ENCODE results near the gene PCDH11Y. TPM values are rescaled to one million over a fixed set of nuclear protein-coding genes. Genes with fewer than 3 reads are reported as not detected.
"Not testable (repeated sequence)": the region's sequence is repeated elsewhere in the genome, so short reads cannot be mapped to it uniquely, and the experiment has no call there.

Gene PCDH11Y, protein sequence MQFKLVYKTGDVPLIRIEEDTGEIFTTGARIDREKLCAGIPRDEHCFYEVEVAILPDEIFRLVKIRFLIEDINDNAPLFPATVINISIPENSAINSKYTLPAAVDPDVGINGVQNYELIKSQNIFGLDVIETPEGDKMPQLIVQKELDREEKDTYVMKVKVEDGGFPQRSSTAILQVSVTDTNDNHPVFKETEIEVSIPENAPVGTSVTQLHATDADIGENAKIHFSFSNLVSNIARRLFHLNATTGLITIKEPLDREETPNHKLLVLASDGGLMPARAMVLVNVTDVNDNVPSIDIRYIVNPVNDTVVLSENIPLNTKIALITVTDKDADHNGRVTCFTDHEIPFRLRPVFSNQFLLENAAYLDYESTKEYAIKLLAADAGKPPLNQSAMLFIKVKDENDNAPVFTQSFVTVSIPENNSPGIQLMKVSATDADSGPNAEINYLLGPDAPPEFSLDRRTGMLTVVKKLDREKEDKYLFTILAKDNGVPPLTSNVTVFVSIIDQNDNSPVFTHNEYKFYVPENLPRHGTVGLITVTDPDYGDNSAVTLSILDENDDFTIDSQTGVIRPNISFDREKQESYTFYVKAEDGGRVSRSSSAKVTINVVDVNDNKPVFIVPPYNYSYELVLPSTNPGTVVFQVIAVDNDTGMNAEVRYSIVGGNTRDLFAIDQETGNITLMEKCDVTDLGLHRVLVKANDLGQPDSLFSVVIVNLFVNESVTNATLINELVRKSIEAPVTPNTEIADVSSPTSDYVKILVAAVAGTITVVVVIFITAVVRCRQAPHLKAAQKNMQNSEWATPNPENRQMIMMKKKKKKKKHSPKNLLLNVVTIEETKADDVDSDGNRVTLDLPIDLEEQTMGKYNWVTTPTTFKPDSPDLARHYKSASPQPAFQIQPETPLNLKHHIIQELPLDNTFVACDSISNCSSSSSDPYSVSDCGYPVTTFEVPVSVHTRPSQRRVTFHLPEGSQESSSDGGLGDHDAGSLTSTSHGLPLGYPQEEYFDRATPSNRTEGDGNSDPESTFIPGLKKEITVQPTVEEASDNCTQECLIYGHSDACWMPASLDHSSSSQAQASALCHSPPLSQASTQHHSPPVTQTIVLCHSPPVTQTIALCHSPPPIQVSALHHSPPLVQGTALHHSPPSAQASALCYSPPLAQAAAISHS (N-terminal part only)
- total RNA-seq = 10 to 100 TPM in 1 of 2 donors, under 1 TPM in 1; 0.13 to 10.7 TPM
- polyA plus RNA-seq (2013, experiment 1 of 2) = 4.1 TPM
- 2.6 TPM for polyA plus RNA-seq (2013, experiment 2 of 2)
- long read RNA-seq, experiment 1, partial matches to known transcripts = 3 of 6 reads
- long read RNA-seq, experiment 1, other reads (novel, unspliced or antisense) = 3 of 6 reads
- long read RNA-seq, experiment 2, partial matches to known transcripts = 2 of 10 reads
- long read RNA-seq, experiment 2, other reads (novel, unspliced or antisense) = 8 of 10 reads
- long read RNA-seq, experiment 3 = 0 reads
- long read RNA-seq, experiment 4, partial matches to known transcripts = 0 of 1 reads
- long read RNA-seq, experiment 4, other reads (novel, unspliced or antisense) = 1 of 1 reads

DNA sequence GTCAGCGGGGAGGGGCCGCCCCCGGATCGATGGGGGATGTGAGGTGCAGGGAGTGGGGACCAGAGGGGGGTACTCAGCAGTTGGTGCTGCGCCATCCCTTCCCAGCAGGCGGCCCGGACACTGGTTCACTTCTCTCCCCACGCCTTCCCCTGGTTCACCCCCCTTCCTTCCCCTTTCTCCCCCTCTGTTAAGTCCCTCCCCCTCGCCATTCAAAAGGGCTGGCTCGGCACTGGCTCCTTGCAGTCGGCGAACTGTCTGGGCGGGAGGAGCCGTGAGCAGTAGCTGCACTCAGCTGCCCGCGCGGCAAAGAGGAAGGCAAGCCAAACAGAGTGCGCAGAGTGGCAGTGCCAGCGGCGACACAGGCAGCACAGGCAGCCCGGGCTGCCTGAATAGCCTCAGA lies at the start of gene PCDH11Y:
TSS of gene PCDH11Y (plus strand) at position 240 of the 400 bp plus-strand sequence. CDS start 56,804 bp downstream, outside the sequence.
- H3K27ac ChIP-seq (ENCODE audit: low read depth, low read length); H3K36me3 Mint-ChIP-seq (ENCODE audit: low read depth); H3K4me3 Mint-ChIP-seq; H3K27me3 Mint-ChIP-seq (ENCODE audit: insufficient read depth); H3K27ac Mint-ChIP-seq; DNase-seq; H3K4me1 ChIP-seq (ENCODE audit: control insufficient read depth, insufficient read depth, low read length); H3K36me3 ChIP-seq (ENCODE audit: control insufficient read depth, insufficient read depth, low read length); H3K9me3 Mint-ChIP-seq; H3K9ac ChIP-seq (ENCODE audit: extremely low read depth, low read length, poor library complexity, severe bottlenecking); H3K9me3 ChIP-seq (ENCODE audit: control insufficient read depth, low read length); H3K4me1 Mint-ChIP-seq: not testable (repeated sequence)
- Histone ChIP-seq H3K4me3 (ENCODE audit: low read length) (peak within 1 kb of the TSS; percentile 73), H3K27me3 (ENCODE audit: control insufficient read depth, insufficient read depth, low read length, poor library complexity, severe bottlenecking) (peaks cover 18% of the 10 kb centered on the region)
- no CpG with 5 or more reads among the region's 21 CpGs for WGBS, 2 experiments (ENCODE audit: insufficient coverage in 1 of 2, insufficient read length in 1 of 2)

DNA sequence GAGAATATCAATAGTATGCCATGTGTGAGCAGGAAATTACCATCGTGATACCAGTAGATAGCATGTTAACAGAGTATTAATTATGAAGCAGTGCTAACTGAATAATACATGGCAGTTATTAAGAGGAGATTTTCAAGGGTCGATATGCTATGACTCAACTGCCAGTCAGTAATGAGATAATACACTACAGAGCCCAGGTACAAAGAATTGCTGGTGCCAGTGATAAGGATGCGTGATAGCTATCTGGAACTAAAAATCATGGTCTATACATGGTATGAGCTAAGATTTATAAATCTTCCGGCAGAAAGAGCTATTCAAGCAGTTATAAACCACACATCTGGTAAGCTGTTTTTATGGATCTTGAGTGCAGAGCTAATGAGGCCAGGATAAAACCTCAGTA lies 32.2 kb upstream of the PCDH11Y start:
- H3K9ac ChIP-seq (ENCODE audit: extremely low read depth, low read length, poor library complexity, severe bottlenecking); H3K4me1 ChIP-seq (ENCODE audit: control insufficient read depth, insufficient read depth, low read length); H3K27me3 Mint-ChIP-seq (ENCODE audit: insufficient read depth); H3K27ac ChIP-seq (ENCODE audit: low read depth, low read length); DNase-seq; H3K9me3 ChIP-seq (ENCODE audit: control insufficient read depth, low read length); H3K27me3 ChIP-seq (ENCODE audit: control insufficient read depth, insufficient read depth, low read length, poor library complexity, severe bottlenecking); H3K27ac Mint-ChIP-seq; H3K36me3 ChIP-seq (ENCODE audit: control insufficient read depth, insufficient read depth, low read length); H3K36me3 Mint-ChIP-seq (ENCODE audit: low read depth); H3K4me3 ChIP-seq (ENCODE audit: low read length); H3K9me3 Mint-ChIP-seq; H3K4me1 Mint-ChIP-seq; H3K4me3 Mint-ChIP-seq: not testable (repeated sequence)
- WGBS, 2 experiments (ENCODE audit: insufficient coverage in 1 of 2, insufficient read length in 1 of 2) = no CpG with 5 or more reads among the region's 4 CpGs

DNA sequence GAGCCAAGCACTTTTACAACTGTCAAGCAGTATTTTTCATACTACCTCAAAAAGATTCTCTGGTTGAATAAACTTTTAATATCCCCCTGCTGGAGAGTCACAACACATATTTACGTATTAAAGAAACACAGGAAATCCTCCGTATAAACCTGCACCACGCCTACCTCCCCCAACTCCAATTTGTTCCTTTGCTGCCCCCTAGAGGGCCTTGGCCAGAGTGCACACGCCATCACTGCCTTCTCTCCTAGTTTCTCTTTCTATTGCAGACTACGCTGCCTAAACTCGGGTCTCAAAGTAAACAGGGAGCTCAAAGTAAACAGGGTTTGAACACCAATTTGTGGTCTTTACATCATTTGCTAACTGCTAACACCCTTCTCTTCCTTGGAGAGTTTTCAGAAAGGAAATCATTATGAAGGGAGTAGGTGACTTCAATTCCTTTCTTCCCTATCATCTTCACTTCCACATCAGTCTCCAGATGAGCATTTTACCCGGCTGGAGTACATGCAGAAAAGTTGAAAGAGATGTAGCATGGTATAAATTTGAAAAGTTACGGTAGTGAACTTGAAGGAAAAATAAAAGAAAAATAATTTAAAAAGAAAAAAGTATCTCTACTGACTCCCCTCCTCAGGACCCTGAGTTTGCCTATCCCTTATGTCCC lies 8.2 kb upstream of the PCDH11Y start:
- H3K4me1 ChIP-seq (ENCODE audit: control insufficient read depth, insufficient read depth, low read length); H3K9me3 ChIP-seq (ENCODE audit: control insufficient read depth, low read length); H3K27me3 ChIP-seq (ENCODE audit: control insufficient read depth, insufficient read depth, low read length, poor library complexity, severe bottlenecking); H3K36me3 Mint-ChIP-seq (ENCODE audit: low read depth); DNase-seq; H3K4me3 ChIP-seq (ENCODE audit: low read length); H3K9me3 Mint-ChIP-seq; H3K4me1 Mint-ChIP-seq; H3K27ac Mint-ChIP-seq; H3K27ac ChIP-seq (ENCODE audit: low read depth, low read length); H3K27me3 Mint-ChIP-seq (ENCODE audit: insufficient read depth); H3K4me3 Mint-ChIP-seq; H3K9ac ChIP-seq (ENCODE audit: extremely low read depth, low read length, poor library complexity, severe bottlenecking); H3K36me3 ChIP-seq (ENCODE audit: control insufficient read depth, insufficient read depth, low read length): not testable (repeated sequence)
- no CpG with 5 or more reads among the region's 8 CpGs for WGBS, 2 experiments (ENCODE audit: insufficient coverage in 1 of 2, insufficient read length in 1 of 2)

DNA sequence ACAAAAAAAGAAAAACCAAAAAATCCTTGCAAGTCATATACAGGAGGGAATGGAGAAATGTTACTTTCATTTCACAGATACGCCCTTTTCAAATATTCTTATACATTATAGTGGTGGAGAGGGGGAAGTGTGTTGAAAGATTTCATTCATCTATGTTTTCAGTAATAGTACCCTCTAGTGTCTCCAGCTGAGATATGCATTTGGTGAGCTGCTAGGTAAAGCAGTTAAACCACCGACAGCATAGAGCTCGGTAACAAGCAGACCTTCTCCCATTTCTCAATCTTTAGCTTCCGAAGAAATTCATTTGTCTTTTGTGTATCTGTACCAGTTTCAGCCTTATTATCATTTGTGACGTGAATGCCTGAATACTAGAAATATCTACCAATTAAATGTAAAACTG lies 5.2 kb upstream of the PCDH11Y start:
- not testable (repeated sequence) for H3K27me3 Mint-ChIP-seq (ENCODE audit: insufficient read depth); H3K36me3 ChIP-seq (ENCODE audit: control insufficient read depth, insufficient read depth, low read length); H3K4me3 ChIP-seq (ENCODE audit: low read length); H3K9ac ChIP-seq (ENCODE audit: extremely low read depth, low read length, poor library complexity, severe bottlenecking); H3K9me3 ChIP-seq (ENCODE audit: control insufficient read depth, low read length); H3K27ac Mint-ChIP-seq; H3K27ac ChIP-seq (ENCODE audit: low read depth, low read length); H3K4me1 Mint-ChIP-seq; DNase-seq; H3K4me1 ChIP-seq (ENCODE audit: control insufficient read depth, insufficient read depth, low read length); H3K4me3 Mint-ChIP-seq; H3K36me3 Mint-ChIP-seq (ENCODE audit: low read depth); H3K9me3 Mint-ChIP-seq
- H3K27me3 ChIP-seq (ENCODE audit: control insufficient read depth, insufficient read depth, low read length, poor library complexity, severe bottlenecking) = peaks cover 11% of the 10 kb centered on the region
- WGBS, 2 experiments (ENCODE audit: insufficient coverage in 1 of 2, insufficient read length in 1 of 2) = 64% methylated on average over 3 of the region's 5 CpGs; no CpG with 5 or more reads in 1 of the 2 experiments

DNA sequence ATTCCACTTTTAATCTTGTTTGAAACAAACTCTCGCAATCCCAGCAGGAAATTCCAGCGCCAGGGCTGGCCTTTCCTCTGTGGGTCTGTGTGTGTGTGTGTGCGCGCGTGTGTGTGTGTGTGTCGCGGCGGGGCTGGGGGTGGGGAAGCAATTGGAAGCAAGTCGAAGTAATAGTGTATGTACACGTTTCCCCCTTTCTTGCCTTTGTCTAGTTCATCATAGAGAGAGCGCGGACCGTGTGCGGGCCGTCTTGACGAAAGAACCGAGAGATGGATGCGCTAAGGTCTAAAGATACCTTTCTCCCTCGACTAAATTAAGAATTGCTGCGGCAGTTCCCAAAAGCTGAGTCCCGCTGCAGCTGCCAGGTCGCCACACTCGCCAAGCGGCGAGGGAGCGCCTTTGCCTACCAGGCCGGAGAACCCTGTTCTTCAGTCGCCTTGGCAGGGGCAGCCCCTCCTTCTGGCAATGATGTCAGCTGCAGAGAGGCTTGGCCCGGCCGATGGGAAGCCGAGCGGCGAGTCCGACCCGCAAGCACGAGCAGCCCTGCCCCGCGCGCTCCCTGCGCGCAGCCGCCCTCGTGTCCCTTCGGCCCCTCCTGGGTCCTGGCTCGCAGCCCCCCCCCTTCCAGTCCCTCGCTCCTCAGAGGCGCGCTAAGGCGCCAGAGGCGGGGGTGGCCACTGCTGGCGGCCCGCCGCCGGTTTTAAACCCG lies 2.5 kb downstream of the PCDH11Y start:
- not testable (repeated sequence) for H3K27me3 Mint-ChIP-seq (ENCODE audit: insufficient read depth); H3K9me3 Mint-ChIP-seq; H3K9ac ChIP-seq (ENCODE audit: extremely low read depth, low read length, poor library complexity, severe bottlenecking); H3K4me3 ChIP-seq (ENCODE audit: low read length); DNase-seq; H3K4me1 Mint-ChIP-seq; H3K36me3 Mint-ChIP-seq (ENCODE audit: low read depth); H3K27ac Mint-ChIP-seq; H3K4me1 ChIP-seq (ENCODE audit: control insufficient read depth, insufficient read depth, low read length); H3K36me3 ChIP-seq (ENCODE audit: control insufficient read depth, insufficient read depth, low read length); H3K27ac ChIP-seq (ENCODE audit: low read depth, low read length); H3K9me3 ChIP-seq (ENCODE audit: control insufficient read depth, low read length)
- H3K4me3 Mint-ChIP-seq = peak overlapping the region; percentile 31
- peaks cover 18% of the 10 kb centered on the region for H3K27me3 ChIP-seq (ENCODE audit: control insufficient read depth, insufficient read depth, low read length, poor library complexity, severe bottlenecking)
- WGBS, 2 experiments (ENCODE audit: insufficient coverage in 1 of 2, insufficient read length in 1 of 2) = 9% methylated on average over 10 of the region's 55 CpGs; no CpG with 5 or more reads in 1 of the 2 experiments
